Measurements from ENCODE around the gene SH3YL1. TPM values are rescaled to one million over a fixed set of nuclear protein-coding genes. Genes with fewer than 3 reads are reported as not detected.

The SH3YL1 gene
- total and polyA plus RNA-seq, 2 donors from 2014 or later, result 57.3 to 111 TPM

DNA sequence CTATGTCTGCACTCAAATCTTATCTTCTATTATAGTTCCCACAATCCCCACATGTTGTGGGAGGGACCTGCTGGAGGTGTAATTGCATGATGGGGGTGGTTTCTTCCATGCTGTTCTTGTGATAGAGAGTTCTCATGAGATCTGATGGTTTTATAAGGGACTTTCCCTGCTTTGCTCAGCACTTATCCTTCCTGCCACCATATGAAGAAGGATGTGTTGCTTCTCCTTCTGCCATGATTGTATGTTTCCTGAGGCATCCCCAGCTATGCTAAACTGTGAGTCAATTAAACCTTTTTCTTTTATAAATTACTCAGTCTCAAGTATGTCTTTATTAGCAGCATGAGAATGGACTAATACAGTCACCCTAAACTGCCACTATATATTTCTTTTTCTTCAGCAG is 79.1 kb downstream of the SH3YL1 start:
- Histone ChIP-seq H3K27me3 (ENCODE audit: control insufficient read depth, insufficient read depth, low read length) (no peaks in the 10 kb centered on the region), H3K9ac (ENCODE audit: low read length in 3 of 3) (no peak overlapping the region), H3K4me3 (ENCODE audit: low read length in 3 of 3) (no peak overlapping the region), H3K9me3 (ENCODE audit: control insufficient read depth in 2 of 3, insufficient read depth in 1 of 3, low read length in 3 of 3) (peaks cover 0 to 4% (median 0%) of the 10 kb centered on the region in 3 donors), H3K27ac (ENCODE audit: low read depth in 2 of 2, low read length in 2 of 2) (no peak overlapping the region), H3K36me3 (ENCODE audit: control insufficient read depth in 2 of 3, insufficient read depth in 3 of 3, low read length in 3 of 3) (no peaks in the 10 kb centered on the region), H3K4me1 (ENCODE audit: control insufficient read depth in 2 of 3, insufficient read depth in 2 of 3, low read depth in 1 of 3, low read length in 3 of 3) (no peaks in the 10 kb centered on the region)
- DNase-seq, result no peak
- intact Hi-C loops (cut with DNase I), result no loop called here
- TF ChIP-seq, protein P1, sequence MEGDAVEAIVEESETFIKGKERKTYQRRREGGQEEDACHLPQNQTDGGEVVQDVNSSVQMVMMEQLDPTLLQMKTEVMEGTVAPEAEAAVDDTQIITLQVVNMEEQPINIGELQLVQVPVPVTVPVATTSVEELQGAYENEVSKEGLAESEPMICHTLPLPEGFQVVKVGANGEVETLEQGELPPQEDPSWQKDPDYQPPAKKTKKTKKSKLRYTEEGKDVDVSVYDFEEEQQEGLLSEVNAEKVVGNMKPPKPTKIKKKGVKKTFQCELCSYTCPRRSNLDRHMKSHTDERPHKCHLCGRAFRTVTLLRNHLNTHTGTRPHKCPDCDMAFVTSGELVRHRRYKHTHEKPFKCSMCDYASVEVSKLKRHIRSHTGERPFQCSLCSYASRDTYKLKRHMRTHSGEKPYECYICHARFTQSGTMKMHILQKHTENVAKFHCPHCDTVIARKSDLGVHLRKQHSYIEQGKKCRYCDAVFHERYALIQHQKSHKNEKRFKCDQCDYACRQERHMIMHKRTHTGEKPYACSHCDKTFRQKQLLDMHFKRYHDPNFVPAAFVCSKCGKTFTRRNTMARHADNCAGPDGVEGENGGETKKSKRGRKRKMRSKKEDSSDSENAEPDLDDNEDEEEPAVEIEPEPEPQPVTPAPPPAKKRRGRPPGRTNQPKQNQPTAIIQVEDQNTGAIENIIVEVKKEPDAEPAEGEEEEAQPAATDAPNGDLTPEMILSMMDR (IDR thresholded peaks at IDR 0.05; ENCODE audit: borderline replicate concordance, extremely low read depth, insufficient read depth), result no peak
- no peak for FAIRE-seq

DNA sequence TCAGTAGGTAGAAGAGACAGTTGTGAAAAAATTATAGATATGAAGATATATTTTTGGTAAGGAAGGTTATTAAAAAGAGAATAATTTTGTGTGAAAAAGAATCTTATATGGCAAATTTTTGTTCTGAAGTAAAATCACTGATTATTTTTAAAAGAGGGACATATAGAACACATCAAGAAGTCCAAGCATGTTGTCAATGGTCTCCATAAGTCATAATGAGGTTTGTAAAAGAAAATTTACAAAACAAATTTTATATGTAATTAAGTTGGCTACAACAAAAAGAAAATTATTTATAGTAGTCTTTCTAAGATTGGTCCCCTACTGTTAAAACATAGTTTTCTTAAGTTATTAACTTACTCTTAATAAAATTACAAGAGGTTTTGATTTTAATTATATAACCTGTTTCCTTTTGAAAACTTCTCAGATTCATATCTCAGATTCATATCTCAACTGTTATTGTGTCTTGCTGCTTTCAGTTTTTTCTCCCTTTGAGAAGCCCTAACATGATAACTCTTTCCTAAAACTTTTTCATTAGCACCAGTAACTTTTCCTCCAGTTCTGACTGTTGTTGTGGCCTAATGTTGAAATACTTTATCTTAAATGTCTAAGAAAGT is 81.2 kb downstream of the SH3YL1 start:
- H3K9me3 ChIP-seq (ENCODE audit: control insufficient read depth in 2 of 3, insufficient read depth in 1 of 3, low read length in 3 of 3), result peaks cover 0 to 1% (median 0%) of the 10 kb centered on the region in 3 donors
- H3K36me3 ChIP-seq (ENCODE audit: control insufficient read depth in 2 of 3, insufficient read depth in 3 of 3, low read length in 3 of 3), result no peaks in the 10 kb centered on the region
- no peaks in the 10 kb centered on the region for H3K4me1 ChIP-seq (ENCODE audit: control insufficient read depth in 2 of 3, insufficient read depth in 2 of 3, low read depth in 1 of 3, low read length in 3 of 3)
- FAIRE-seq, result no peak
- TF ChIP-seq, protein P1 (IDR thresholded peaks at IDR 0.05; ENCODE audit: borderline replicate concordance, extremely low read depth, insufficient read depth), result no peak
- no peak for DNase-seq
- H3K27ac ChIP-seq (ENCODE audit: low read depth in 2 of 2, low read length in 2 of 2), result no peak overlapping the region
- no peak overlapping the region for H3K4me3 ChIP-seq (ENCODE audit: low read length in 3 of 3)
- intact Hi-C loops (cut with DNase I), result no loop called here
- H3K27me3 ChIP-seq (ENCODE audit: control insufficient read depth, insufficient read depth, low read length), result no peaks in the 10 kb centered on the region
- H3K9ac ChIP-seq (ENCODE audit: low read length in 3 of 3), result no peak overlapping the region

DNA sequence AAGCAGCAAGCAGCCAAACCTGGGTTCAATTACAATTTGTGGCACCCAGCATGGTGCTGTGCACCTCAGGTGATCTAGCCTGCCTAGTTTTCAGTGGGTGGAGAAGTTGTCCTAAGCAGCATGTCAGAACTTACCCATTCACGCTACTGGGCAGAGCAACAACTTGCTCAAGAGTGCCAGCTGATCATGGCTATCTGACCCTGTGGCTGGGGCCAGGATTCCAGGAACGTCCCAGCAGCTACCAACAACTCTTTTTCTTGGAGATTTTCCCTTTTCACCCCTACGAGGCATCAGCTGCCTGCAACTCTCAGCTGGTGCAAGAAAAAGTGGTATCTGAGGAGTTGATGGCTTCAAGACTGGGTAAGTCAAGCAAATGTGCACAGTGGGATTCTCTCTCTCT is 83.5 kb downstream of the SH3YL1 start:
- Histone ChIP-seq H3K27me3 (ENCODE audit: control insufficient read depth, insufficient read depth, low read length) (no peaks in the 10 kb centered on the region), H3K27ac (ENCODE audit: low read depth in 2 of 2, low read length in 2 of 2) (no peak overlapping the region), H3K9me3 (ENCODE audit: control insufficient read depth in 2 of 3, insufficient read depth in 1 of 3, low read length in 3 of 3) (no peaks in the 10 kb centered on the region), H3K9ac (ENCODE audit: low read length in 3 of 3) (no peak overlapping the region), H3K4me3 (ENCODE audit: low read length in 3 of 3) (no peak overlapping the region), H3K36me3 (ENCODE audit: control insufficient read depth in 2 of 3, insufficient read depth in 3 of 3, low read length in 3 of 3) (no peaks in the 10 kb centered on the region), H3K4me1 (ENCODE audit: control insufficient read depth in 2 of 3, insufficient read depth in 2 of 3, low read depth in 1 of 3, low read length in 3 of 3) (no peaks in the 10 kb centered on the region)
- FAIRE-seq (no peak), DNase-seq (no peak)
- intact Hi-C loops (cut with DNase I), result no loop called here
- TF ChIP-seq, protein P1 (IDR thresholded peaks at IDR 0.05; ENCODE audit: borderline replicate concordance, extremely low read depth, insufficient read depth), result no peak

DNA sequence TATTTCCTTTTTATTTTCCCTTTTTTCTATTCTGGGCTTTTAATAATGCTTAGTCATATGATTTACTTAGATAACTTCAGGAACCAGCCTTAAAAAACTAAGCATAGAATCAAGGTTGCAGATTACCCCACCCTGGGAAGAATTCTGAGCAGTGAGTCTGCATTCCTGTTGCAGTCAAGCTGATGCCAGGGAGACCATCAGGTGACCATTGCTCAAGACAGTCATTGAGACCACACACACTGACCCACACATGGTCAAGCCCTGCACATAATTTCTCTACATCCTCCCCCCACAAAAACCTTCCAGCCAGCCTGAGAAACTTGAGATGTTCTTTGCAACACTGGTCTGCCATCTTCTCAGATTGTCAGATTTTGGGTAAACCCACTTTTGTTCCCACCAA is 83.9 kb downstream of the SH3YL1 start:
- no peaks in the 10 kb centered on the region for H3K36me3 ChIP-seq (ENCODE audit: control insufficient read depth in 2 of 3, insufficient read depth in 3 of 3, low read length in 3 of 3)
- no peaks in the 10 kb centered on the region for H3K9me3 ChIP-seq (ENCODE audit: control insufficient read depth in 2 of 3, insufficient read depth in 1 of 3, low read length in 3 of 3)
- no peaks in the 10 kb centered on the region for H3K4me1 ChIP-seq (ENCODE audit: control insufficient read depth in 2 of 3, insufficient read depth in 2 of 3, low read depth in 1 of 3, low read length in 3 of 3)
- TF ChIP-seq, protein P1 (IDR thresholded peaks at IDR 0.05; ENCODE audit: borderline replicate concordance, extremely low read depth, insufficient read depth), result no peak
- FAIRE-seq, result no peak
- H3K9ac ChIP-seq (ENCODE audit: low read length in 3 of 3), result no peak overlapping the region
- no peak overlapping the region for H3K4me3 ChIP-seq (ENCODE audit: low read length in 3 of 3)
- DNase-seq, result no peak
- intact Hi-C loops (cut with DNase I), result no loop called here
- H3K27ac ChIP-seq (ENCODE audit: low read depth in 2 of 2, low read length in 2 of 2), result no peak overlapping the region
- H3K27me3 ChIP-seq (ENCODE audit: control insufficient read depth, insufficient read depth, low read length), result no peaks in the 10 kb centered on the region

Data from kidney (tissue), 14 donors.